HG03196 (cell line): ENCODE results near the gene DPRX.

Experiments
- ATAC-seq: cut with Tn5 transposase; IDR thresholded peaks from one replicate; pipeline ENCODE4 v1.9.1; 2021; ENCODE audit not compliant: unreplicated experiment

Gene DPRX, protein sequence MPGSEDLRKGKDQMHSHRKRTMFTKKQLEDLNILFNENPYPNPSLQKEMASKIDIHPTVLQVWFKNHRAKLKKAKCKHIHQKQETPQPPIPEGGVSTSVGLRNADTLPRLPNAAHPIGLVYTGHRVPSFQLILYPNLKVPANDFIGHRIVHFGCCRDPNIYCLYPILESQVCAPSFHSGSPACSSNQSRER

DNA sequence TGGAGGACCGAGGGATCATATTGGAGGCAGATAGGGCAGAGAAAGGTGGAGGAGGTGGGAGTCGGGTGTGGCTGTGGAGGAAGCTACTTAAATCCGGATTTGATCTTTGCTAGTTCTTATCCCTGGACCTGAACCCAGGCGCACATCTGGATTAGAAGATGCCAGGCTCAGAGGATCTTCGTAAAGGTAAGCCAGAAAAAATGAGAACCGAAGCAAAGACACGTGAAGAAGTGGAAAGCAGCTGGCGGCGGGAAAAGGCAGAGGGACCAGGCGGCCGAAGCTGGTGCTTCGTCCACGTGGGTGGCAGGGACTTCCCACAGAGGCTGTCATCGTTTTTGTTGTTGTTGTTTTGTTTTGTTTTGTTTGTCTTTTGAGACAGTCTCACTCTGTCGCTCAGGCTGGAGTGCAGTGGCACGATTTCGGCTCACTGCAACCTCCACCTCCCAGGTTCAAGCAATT lies at the start of gene DPRX:
TSS of gene DPRX (plus strand) at position 51 of the 459 bp plus-strand sequence. CDS start at position 159, 108 bp downstream.
- no peak for ATAC-seq

DNA sequence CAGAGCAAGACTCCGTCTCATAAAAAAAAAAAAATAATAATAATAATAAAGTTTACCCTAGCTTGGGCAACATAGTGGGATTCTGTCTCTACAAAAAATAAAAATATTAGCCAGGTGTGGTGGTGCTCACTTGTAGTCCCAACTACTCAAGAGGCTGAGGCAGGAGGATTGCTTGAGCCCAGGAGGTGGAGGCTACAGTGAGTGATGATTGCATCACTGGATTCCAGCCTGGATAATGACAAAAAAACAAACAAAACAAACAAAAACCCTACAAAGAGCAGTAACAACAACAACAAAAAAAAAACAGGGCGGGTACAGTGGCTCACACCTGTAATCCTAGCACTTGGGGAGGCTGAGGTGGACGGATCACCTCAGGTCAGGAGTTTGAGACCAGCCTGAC lies 48.6 kb upstream of the DPRX start:
- no peak for ATAC-seq

DNA sequence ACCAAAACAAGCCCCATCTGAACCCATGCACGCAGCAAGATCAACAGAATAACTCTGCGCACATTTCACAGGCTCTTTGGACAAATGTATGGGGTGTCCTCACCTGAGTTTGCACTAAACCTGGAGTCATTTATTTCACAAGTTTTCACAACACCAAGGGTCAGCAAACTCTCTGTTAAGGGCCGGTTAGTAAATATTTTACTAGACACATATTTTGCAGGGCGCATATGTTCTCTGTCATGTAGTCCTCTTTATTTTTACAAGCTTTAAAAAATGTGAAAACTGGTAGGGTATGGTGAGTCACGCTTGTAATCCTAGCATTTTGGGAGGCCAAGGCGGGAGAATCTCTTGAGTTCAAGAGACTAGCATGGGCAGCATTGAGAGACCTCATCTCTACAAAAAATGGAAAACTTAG lies 45.5 kb upstream of the DPRX start:
- no peak for ATAC-seq

DNA sequence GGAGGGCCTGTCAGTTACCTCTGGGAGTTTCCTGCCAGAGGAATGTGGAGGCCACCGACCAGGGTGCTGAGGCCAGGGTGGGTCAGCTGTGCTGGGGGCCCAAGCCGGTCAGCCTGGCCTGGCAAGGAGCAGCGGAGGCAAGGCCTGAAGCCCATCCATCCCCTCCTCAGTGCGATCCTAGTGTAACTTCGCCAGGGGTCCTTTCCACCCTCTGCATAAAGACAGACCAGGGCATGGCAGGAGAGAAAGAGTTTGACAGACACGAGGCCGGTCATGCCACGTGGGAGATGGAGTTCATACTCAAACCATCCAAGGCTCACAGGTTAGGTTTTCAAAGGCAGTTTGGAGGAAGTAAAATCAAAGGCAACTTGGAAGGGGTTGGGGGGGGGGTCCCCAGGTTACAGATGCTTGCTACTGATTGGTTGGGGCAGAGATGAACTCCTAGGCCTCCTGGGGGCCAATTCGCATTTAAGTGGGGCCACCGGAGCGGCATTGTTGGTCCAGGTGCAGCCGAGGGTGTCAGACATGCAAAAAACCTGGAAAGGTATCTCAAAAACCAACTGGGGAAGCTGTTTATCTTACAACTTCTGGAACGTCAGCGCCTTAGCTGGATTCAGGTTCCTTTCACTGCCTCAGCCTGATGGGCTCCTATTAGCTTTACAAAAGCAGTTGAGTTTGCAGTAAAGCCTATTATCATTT lies 36.8 kb upstream of the DPRX start:
- no peak for ATAC-seq

DNA sequence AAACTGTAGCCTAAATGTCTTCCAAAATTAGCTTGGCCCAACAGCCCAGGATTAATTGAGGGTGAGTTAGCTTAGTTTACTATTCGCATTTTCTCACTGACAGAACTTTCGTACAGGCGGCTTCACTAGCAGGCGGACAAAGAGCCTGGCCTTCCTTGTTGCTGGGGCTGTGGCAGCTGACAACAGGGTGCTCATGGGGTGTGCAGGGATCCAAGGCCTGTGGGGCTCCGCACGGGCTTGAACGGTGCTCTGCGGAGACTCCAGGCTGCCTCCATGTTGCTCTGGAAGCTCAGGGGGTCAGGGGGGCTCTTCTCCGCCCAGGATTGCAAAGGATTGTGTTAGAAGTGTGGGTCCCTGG lies 36.3 kb upstream of the DPRX start:
- ATAC-seq: no peak

DNA sequence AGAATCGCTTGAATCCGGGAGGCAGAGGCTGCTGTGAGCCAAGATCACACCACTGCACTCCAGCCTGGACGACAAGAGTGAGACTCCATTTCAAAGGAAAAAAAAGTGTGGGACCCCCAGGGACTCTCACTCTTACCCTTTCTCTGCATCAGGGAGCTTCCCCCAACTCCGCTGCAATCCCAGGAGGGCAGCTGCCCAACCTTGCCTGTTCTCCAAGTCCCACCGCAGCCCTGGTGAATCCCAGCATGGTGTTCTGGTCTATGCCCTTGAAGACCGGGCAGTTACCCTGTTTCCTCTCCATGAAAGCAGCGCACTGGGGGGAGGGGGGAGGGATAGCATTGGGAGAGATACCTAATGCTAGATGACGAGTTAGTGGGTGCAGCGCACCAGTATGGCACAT lies 35.7 kb upstream of the DPRX start:
- no peak for ATAC-seq

DNA sequence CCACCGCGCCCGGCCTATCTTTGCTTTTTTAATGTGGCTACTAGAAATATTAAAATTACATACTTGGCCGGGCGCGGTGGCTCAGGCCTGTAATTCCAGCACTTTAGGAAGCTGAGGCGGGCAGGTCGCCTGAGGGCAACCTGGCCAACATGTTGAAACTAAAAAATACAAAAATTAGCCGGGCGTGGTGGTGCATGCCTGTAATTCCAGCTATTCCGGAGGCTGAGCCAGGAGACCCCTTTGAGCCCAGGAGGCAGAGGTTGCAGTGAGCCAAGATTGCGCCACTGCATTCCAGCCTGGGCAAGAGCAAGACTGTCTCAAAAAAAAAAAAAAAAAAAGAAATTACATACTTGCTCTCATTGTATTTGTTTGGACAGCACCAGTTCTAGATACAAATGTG lies 34.8 kb upstream of the DPRX start:
- ATAC-seq: no peak

DNA sequence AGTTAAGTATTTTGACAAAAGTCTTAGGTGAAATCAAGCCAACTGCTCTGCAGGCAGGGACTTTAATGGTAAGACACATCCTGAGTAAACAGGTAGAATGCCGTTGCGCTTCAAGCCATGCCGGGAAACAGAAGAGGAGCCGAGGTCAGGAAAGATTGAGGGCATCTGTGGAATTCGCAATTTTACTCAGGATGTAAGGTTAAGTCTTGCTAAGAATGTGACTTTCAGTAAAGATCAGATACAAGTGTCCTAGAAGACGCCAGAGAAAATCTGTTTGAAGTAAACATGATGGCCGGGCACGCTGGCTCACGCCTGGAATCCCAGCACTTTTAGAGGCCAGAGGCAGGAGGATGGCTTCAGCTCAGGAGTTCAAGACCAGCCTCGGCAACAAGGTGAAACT lies 33.4 kb upstream of the DPRX start:
- no peak for ATAC-seq

DNA sequence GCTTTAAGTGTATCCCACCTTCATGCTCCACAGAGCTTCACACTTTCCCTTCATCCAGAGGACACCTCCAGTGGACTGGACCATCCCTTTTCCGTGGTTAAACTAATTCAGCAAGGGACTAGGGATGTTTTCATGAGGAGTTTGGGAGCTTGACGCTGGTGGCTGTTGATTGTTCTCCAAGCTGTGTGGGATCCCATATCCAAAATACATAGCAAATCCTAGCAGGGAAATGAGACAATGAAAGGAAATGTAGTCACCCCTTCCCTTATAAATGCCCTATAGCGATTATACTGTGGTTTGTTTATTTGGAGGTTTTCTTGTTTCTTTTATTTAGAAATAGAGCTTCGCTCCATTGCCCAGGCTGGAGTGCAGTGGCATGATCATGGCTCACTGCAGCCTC lies 31.6 kb upstream of the DPRX start:
- ATAC-seq: no peak

DNA sequence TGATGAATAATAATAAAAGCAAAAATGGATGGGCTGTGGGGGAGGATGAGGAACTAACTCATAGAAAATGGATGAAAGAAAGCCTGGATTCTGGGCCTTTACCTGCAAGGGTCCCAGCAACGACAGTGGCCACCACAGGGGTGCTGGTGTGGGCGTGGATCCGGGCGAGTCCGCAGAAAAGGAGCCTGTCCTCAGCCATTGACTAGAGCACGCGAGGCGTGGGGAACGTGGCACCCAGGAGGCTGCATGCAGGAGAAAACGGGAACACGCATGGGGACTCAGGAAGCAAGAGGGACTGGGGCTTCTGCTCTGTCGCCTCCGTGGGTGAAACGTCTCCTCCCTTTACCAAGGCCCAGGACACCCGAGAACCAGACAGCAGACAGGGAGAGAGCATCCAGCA lies 25.8 kb upstream of the DPRX start:
- no peak for ATAC-seq

DNA sequence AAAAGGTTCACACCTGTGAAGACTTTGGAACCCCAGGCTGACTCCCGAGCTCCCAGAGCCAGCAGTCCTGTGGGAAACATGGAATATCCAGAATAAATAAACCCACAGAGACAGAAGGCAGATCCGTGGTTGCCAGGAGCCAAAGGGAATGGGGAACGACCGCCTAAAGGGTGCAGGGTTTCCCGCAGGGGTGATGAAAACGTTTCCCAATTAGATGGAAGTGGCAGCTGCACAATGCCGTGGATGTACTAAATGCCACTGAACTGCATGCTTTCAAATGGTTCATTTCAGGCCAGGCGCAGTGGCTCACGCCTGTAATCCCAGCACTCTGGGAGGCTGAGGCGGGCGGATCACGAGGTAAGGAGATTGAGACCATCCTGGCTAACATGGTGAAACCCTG lies 23.4 kb upstream of the DPRX start:
- ATAC-seq: no peak

DNA sequence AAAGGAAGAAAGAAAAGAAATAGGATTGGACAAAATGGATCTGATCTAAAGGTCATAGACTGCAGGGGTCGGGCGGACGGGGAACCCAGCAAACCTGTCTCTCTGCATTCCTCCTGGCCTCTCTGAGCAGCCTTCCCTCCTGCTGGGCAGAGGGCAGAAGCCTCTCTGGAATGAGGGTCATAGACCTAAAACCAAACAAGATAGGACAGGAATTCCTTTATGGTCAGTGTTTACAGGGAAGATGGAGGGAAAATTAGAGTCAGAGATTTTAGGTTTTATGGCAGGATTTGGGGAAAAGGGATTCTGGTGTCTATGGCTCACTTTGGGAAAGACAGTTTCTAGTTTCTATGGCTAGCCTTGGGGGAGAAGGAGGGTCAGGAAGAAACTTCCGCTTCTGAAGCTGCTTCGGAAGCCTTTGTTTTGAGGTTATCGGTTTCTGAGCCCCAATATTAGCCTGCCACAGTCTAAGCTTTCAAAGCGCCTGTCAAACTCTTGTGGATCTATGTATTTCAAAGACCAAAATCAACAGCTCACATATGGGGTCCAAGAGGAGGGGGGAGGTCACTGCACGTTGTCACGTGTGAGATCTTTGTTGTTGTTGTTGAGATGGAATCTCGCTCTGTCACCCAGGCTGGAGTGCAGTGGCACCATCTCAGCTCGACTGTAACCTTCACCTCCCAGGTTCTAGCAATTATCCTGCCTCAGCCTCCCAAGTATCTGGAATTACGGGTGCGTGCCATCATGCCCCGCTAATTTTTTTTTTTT lies 18.9 kb upstream of the DPRX start:
- no peak for ATAC-seq

DNA sequence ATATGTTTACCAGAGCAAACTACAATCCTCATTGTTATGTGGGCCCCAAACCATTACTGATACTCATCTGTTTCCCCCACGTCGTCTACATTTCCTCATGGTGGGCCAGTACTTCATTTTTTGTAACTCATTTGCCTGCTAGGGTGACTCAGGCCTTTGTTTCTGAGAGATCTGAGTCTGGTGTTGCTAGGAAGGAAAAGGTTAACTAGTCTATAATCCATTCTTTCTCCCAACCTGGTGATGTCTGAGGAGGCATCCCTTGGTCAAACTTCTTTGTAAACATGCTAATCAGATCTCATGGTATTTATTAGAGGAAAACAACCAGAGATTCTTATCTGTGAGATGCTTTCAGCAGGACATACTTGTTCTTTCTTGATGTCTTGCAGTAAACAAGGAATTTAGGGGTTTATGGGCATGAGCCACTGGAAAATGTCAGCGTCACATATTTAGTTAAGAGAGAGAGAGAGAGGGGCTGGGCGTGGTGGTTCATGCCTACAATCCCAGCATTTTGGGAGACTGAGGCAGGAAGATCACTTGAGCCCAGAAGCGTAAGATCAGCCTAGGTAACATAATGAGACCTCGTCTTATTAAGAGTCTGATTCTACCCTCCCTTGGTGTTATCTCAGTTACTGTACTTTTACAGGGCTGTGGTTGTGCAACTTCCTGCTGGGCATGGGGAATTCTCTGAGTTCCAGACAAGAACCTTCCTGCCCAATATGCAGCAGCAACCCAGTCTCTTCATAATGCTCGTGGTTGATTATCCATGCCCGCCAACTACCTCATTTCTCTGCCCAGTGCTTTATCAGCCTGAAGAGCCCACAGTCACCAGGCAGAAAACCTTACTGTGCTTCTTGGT lies 9.7 kb upstream of the DPRX start:
- ATAC-seq: no peak

DNA sequence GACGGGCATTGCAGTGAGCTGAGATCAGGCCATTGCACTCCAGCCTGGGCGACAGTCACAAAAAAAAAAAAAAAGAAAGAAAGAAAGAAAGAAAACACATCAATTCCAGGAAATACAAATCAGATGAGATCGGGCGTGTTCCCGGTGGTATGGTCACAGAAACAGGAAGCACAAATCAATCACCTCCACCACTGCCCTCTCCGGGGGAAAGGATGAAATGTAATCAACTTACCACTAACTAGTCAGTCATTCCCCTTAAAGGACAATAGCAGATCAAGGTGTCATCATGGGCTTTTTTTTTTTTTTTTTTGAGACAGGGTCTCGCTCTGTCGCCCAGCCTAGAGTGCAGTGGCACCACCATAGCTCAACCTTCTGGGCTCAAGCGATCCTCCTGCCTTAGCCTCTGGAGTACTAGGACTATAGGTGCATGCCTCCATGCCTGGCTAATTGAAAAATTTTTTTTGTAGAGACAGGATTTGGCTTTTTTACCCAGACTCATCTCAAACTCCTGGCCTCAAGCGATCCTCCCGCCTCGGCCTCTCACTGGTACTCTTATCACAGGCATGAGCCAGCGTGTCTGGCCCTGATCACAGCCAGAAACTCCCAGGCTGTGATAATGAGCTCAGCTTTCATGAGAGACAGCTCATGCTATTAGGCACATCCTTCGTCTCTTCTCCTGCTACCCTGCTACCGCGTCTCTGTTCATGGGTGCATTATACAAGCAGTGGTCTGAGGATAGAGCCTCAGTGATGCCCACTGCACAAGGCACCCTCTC lies 6.8 kb upstream of the DPRX start:
- no peak for ATAC-seq

DNA sequence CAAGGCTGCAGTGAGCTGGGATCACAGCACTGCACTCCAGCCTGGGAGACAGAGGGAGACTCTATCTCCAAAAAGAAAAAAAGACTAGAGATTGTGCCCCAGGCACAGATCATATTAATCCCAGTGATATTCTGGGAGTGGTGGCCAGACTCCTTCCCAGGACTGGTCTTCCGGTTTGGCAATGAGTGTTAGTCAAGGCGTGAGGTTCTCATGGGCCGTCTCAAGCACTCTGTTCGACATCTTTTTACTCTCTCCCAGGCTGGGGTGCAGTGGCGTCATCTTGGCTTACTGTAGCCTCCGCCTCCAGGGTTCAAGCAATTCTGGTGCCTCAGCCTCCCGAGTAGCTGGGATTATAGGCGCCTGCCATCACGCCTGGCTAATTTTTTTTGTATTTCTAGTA lies 5.3 kb upstream of the DPRX start:
- ATAC-seq: no peak

DNA sequence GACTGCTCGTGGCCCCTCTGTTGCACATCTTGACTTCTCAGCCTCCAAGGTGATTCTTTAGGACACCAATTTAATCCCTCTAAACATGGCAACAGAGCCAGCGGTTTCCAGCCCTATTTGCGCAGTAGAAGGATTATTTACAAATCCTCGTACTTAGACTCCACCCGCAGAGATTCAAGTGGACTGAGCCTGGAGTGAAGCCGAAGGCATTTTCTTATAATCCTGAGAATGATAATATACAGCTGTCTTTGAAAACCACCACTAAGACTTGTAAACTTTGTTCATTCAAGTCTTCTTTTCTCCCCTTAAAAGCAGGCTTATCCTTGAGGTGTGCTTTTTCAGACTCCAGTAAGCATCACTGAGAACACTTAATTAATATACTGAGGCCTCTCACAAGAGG lies 4.8 kb upstream of the DPRX start:
- no peak for ATAC-seq

DNA sequence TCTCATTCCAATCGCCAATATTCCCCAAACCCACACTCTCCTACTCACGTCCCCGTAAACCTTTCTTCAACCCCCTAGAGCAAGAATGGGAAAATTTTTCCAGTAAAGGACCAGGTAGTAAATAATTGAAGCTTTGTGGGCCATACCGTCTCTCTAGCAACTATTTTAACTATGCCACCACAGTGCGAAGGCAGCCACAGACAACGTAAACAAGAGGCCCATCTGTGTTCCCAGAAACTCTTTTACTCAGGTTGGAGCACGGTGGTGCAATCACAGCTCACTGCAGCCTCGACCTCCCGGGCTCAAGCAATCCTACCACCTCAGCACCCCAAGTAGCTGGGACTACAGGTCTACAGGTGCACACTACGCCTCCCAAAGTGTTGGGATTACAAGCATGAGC lies 3.0 kb downstream of the DPRX start:
- no peak for ATAC-seq

DNA sequence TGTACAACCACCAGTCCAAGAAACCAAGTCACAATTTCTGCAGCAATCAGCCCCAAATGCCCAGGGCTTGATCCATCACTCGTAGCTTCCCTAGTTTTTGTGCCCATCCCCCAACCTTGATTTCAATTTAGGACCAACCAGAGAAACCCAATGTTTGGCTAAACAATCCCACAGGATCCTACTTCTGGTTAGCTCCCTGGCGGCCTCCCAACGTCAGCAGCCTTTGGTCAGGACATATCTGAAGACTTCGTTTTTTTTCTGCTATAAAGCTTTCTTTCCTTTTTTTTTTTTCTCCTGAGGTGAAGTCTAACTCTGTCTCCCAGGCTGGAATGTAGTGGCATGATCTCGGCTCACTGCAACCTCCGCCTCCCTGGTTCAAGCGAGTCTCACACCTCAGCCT lies 7.7 kb downstream of the DPRX start:
- ATAC-seq: no peak

DNA sequence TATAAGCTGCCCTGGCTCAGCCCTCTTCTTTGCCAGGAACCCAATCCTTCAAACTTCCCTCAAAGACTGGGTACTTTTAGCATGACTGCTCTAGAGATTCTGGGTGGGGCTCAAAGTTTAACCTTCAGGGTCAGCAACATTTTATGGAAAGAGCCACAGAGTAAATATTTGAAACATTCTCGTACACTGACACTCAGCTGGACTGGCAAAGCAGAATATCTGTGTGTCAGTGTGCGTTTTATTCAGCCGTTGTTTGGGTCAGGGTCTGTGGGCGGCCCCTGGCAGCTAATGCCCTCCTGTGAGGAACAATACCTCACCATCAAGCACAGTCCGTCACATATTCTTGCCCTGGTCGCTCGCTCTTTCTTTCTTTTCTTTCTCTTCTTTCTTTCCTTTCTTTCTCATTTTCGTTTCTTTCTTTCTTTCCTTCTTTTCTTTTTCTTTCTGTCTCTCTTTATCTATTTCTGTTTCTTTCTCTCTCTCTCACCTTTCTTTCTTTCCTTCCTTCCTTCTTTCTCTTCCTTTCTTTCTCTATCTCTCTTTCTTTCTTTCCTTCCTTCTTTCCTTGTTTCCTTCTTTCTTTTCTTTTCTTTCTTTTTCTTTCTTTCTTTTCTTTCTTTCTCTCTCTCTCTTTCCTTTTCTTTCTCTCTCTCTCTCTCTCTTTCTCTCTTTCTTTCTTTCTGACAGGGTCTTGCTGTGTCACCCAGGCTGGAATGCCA lies 10.7 kb downstream of the DPRX start:
- ATAC-seq: no peak
